ENCODE results near the gene MYO15B.

GRCh38 chr17:75555679-75556153 lies 31.9 kb upstream of the MYO15B start:
- TF ChIP-seq CTCF (IDR thresholded peaks at IDR 0.05; ENCODE audit: low read depth, low read length, poor library complexity, severe bottlenecking) = no peak
- TF ChIP-seq EZH2phosphoT487 (IDR thresholded peaks at IDR 0.05; ENCODE audit: borderline replicate concordance, low read length) = no peak

Measured in DOHH2 (cell line).